ENCODE data around the gene MUC5AC.

MUC5AC gene

GRCh38 chr11:1227551-1228100, 69.9 kb downstream of the MUC5AC start:
- no peak for DNase-seq

- no peak for DNase-seq
Measured at GRCh38 chr11:1228101-1228821, 70.5 kb downstream of the MUC5AC start.

- no peak for DNase-seq
Measured at GRCh38 chr11:1228921-1229451, 71.2 kb downstream of the MUC5AC start.

GRCh38 chr11:1229471-1230120, 71.8 kb downstream of the MUC5AC start:
- no peak for DNase-seq

- DNase-seq = no peak
Measured at GRCh38 chr11:1230121-1230455, 72.3 kb downstream of the MUC5AC start.

GRCh38 chr11:1230456-1231395, 73.0 kb downstream of the MUC5AC start:
- DNase-seq = no peak

- DNase-seq = no peak
Measured at GRCh38 chr11:1231396-1232020, 73.8 kb downstream of the MUC5AC start.

GRCh38 chr11:1232021-1232882, 74.5 kb downstream of the MUC5AC start:
- no peak for DNase-seq

GRCh38 chr11:1232883-1233321, 75.1 kb downstream of the MUC5AC start:
- DNase-seq = no peak

- DNase-seq = no peak
Measured at GRCh38 chr11:1233351-1234053, 75.7 kb downstream of the MUC5AC start.

GRCh38 chr11:1234054-1234720, 76.4 kb downstream of the MUC5AC start:
- no peak for DNase-seq

GRCh38 chr11:1234771-1235305, 77.1 kb downstream of the MUC5AC start:
- no peak for DNase-seq

GRCh38 chr11:1235306-1235900, 77.7 kb downstream of the MUC5AC start:
- no peak for DNase-seq

- DNase-seq = no peak
Measured at GRCh38 chr11:1235901-1236315, 78.2 kb downstream of the MUC5AC start.

- no peak for DNase-seq
Measured at GRCh38 chr11:1236316-1237127, 78.8 kb downstream of the MUC5AC start.

GRCh38 chr11:1237128-1237580, 79.4 kb downstream of the MUC5AC start:
- DNase-seq = no peak

GRCh38 chr11:1237851-1238250, 80.1 kb downstream of the MUC5AC start:
- no peak for DNase-seq

All from activated gamma-delta T cell (primary cell).